OCI-M1 (cell line): ENCODE results near the gene UBE2B.
"Not testable (repeated sequence)": the region's sequence is repeated elsewhere in the genome, so short reads cannot be mapped to it uniquely, and the experiment has no call there.

Experiments used
- DNase-seq: peaks from one replicate; lab custom pipeline; 2025; lab: John Stamatoyannopoulos, UW

The UBE2B gene

DNA sequence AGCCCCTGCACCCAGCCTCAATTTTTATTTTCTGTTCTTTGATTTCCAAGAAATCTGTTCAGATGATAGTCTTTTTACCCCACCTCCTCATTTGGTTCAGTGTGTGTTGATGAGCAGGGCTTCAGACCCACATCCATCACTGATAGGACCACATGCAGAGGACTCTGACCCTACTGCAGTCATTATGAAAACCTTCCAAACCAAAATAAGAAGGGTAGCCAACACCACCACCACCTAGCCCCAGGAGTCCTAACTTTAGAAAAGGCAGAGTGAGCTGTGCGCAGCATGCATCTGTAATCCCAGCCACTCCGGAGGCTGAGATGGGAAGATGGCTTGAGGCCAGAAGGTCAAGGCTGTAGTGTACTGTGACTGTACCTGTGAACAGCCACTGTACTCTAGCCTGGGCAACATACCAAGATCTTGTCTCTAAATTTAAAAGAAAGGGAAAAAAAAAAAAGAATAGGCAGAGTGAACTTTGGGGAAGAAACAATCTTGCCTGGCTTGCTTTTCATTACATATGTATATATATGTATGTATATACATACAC lies 27.3 kb downstream of the UBE2B start:
- no peak for DNase-seq

DNA sequence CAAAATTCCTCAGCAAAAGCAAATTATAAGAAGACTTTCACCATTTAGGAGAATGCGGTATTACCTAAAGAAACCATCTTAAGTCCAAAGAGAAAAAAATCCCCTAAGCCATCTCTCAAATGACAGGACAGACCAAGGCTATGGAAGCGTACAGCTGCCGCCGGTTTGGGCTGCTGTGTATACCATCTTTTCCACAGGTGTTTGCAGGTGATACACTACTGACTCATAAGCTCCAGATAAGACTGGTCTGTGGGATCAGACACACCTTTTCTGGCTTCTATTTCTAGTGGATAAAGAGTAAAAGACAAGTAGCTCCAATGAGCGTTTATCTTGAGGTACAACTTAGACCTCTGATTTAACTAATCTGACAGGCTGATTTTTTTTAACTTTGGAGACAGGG lies 32.6 kb downstream of the UBE2B start:
- DNase-seq = no peak

DNA sequence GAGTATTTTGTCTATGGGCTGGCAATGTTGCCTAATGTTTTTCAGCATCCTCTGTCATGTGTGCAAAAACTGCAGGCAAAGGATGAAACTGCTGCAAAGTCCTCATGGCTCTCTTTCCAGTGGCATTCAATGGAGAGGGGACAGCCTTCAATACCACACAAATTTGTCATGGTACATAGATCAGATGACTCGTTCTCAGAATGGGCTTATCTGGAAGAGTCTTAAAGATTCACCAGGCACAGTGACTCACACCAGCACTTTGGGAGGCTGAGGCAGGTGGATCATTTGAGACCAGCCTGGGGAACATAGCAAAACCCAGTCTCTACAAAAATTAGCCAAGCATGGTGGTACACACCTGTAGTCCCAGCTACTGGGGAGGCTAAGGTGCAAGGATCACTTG lies 35.0 kb downstream of the UBE2B start:
- no peak for DNase-seq

DNA sequence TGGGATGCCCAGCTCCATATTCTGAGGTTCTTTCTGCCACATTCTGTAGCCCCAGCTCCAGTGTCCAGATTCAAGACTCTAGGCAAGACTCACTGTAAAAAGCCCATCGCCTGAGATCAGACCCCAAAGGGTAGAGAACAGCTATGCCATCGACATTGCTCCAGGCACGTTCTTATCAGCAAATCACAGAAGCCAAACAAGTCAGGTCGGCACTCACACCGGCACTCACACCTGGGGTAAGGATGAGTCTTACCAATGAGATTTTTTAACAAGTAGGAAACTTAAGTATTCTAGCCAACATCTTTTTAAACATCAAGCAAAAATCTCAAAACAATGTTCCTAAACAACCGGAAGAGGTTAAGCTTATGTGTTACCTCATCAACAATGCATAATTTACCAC lies 38.0 kb downstream of the UBE2B start:
- DNase-seq = no peak

DNA sequence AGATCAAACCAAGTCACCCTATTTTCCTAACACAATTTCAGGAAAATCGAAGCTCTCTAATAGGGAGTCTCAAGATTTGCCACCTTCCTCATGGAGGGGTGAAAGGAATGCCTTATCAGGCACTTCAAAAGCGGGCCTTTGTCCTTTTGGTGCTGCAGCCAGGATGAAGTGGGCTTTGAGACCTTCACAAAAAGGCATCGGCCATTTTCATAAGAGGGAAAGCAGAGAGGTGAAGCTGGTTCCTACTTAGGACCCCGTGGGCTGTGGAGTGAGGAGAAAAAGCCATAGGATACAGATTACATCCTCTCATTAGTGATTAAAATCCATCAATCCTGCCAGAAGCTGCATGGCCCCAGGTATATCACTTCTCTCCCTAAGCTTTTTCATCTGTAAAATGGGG lies 39.5 kb downstream of the UBE2B start:
- no peak for DNase-seq

DNA sequence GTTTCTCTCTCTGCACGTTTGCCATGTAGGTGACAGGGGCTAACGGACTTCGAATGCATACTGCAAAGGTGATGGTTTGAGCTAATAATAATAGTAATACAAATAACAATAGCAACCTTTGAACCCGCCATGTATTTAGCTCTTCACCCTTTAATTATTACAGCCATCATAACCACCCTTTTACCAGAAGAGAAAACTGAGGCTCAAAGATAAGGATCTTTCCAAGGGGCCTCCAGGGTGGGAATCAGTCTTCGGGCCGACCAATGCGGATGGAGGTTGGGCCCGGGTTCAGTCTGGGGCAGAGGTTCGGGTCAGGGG lies 39.8 kb downstream of the UBE2B start:
- no peak for DNase-seq

DNA sequence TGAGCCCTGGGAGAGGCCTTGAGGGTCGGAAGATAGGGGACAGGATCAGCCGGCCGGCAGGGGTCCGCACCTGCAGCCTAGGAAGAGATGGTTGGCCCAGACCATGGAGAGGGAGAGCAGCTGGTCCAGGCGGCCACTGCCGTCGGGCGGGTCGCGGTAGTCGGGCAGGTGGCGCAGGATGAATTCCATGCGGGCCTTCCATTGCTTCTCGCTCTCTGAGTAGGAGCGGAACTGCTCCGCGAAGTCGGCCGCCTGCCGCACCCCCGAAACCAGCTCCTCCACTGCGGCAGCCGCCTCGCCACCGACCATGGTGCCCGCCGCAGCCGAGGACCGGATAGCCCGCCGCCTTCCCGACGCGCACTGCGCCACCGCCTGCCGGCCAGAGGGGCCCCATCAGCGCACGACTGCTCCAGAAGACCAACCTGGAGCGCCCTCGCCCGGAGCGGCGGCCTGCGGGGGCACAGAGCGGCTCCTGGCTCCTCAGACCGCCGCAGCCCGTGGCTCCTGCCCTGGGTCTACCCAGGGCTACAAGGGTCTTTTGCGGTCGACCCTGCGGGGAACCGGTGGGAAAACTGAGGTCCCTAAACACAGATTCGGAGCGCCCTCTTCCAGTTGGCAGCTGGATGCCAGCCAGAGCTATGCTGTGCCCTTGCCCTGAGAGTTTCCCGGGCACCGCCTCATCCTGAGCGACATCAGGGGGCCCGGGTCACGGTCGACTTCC lies 40.3 kb downstream of the UBE2B start, which contains the start of gene CDKN2AIPNL:
TSS of gene CDKN2AIPNL (minus strand) at position 336 of the 721 bp plus-strand sequence. CDS start at position 309, 27 bp downstream.
- peak; percentile 92 for DNase-seq

DNA sequence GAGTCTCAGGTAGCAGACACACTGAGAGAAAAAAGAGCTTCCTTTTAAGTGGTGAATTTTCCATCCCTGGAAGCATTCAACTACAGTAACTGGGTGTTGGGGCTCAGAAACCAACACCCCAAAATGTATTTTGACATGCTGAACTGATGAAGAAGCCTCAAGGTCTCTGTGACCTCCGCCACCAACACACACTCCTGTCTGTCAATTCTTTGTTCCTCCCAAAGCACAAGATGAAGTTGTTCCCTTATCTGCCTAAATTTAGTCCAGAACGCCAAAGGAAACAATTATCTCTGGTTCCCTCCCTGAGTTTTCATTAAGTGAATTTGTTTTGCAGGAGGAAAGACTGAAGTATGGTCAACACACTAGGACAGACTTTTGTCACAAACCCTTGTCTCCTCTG lies 41.7 kb downstream of the UBE2B start:
- DNase-seq = no peak

DNA sequence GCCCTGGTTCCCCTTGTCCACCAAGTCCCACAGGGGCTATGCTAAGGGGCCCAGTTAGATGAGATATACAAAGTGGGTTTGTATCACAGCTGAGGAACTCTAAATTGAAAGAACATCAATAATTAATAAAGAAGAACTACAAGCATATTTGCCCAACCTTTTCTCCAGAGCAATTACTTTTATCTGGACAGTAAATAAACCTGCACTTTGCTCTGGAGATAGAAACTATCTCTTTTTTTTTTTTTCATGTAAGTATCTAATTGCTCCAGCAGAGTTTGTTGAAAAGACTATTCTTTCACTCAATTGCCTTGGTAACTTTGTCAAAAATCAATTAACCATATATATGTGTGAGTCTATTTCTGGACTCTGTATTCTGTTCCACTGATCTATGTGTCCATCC lies 46.3 kb downstream of the UBE2B start:
- no peak for DNase-seq

DNA sequence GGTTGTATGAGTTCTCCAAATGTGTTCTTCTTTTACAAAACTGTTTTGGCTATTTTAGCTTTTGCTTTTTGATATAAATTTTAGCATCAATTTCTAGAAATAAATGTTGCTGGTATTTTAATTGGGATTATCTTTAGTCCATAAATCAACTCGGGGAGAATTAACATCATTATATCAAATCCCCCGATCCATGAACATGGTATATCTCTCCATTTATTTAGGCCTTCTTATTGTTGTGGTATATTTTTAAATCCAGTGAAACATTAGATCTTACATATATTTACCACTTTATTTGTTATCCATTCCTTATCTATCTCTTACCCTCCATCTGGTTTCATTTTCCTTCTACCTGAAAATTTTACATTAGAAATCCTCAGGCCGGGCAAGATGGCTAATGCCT lies 47.6 kb downstream of the UBE2B start:
- DNase-seq = no peak

DNA sequence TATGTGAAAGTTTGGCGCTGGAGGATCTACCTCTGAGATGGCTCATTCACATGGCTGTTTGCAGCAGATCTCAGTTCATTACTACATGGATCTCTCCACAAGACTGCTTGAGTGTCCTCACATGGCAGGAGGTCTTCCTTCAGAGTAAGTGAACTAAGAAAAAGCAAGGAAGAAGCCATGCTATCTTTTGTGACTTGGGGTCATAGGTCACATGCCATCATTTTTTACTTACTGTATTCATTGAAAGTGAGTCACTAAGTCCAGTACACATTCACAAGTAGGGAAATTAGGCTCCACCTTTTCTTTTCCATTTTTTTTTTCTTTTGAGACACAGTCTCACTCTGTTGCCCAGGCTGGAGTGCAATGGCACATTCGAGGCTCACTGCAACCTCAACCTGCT lies 49.0 kb downstream of the UBE2B start:
- no peak for DNase-seq

DNA sequence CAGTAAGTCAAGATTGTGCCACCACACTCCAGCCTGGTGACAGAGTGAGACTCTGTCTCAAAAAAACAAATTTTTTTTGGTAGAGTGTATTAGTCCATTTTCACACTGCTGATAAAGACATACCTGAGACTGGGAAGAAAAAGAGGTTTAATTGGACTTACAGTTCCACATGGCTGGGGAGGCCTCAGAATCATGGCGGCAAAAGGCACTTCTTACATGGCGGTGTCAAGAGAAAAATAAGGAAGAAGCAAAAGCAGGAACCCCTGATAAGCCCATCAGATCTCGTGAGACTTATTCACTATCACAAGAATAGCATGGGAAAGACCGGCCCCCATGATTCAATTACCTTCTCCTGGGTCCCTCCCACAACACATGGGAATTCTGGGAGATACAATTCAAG lies 49.7 kb downstream of the UBE2B start:
- not testable (repeated sequence) for DNase-seq

DNA sequence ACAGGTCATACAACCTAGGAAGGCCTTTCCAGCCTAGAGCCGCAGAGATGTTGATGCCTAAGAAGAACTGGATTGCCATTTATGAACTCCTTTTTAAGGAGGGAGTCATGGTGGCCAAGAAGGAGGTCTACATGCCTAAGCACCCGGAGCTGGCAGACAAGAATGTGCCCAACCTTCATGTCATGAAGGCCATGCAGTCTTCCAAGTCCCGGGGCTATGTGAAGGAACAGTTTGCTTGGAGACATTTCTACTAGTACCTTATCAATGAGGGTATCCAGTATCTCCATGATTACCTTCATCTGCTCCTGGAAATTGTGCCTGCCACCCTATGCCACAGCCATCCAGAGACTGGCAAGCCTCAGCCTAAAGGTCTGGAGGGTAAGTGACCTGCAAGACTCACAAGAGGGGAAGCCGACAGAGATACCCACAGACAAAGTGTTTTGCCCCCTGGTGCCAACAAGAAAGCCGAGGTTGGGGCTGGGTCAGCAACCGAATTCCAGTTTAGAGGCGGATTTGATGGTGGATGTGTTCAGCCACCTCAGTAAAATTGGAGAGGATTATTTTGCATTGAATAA lies 51.5 kb downstream of the UBE2B start:
- DNase-seq = no peak

DNA sequence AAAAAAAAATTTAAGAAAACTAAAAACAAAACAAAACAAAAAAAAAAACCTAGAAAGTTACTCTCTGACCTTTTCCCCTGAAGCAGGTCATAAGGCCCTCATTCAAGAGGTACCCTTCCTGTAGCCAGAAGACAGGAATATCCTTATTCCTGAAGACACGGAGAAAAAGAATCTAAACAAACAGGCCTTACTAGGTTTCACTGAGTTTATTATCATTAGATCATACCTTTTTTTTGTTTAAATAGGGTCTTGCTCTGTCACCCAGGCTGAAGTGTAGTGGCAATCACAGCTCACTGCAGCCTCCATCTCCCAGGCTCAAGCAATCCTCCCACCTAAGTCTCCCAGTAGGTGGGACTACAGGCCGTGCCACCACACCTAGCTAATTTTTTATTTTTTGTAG lies 52.0 kb downstream of the UBE2B start:
- DNase-seq = no peak

DNA sequence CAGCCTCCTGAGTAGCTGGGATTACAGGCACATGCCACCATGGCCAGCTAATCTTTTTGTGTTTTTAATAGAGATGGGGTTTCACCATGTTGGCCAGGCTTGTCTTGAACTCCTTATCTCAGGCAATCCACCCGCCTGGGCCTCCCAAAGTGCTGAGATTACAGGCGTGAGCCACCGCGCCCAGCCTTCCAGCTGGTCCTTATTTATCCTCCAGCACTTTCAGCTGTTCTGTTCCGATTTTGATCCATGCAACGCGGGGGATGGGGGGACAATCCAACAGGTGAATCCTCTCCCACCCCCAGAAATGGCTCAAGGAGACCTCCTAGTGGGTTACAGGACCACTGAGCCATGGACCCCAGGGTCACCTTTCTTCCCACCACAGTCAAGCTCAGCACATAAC lies 55.0 kb downstream of the UBE2B start:
- DNase-seq = no peak

DNA sequence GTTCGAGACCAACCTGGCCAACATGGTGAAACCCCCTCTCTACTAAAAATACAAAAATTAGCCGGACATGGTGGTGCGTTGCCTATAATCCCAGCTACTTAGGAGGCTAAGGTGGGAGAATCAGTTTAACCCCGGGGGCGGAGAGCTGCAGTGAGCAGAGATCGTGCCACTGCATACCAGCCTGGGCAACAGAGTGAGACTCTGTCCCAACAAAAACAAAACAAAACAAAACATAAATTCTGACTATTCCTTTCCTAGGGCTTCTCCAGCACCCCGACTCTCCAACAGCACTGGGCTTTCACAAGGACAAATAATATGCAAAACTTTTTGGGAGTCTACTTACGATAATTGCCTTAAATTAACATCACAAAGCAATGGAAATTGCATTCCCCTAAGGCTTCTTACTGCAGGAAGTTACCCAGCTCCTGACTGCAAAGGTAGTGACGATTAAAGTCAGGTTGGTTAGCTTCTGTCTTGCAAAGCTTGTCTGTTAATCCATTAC lies 56.2 kb downstream of the UBE2B start:
- DNase-seq = no peak

DNA sequence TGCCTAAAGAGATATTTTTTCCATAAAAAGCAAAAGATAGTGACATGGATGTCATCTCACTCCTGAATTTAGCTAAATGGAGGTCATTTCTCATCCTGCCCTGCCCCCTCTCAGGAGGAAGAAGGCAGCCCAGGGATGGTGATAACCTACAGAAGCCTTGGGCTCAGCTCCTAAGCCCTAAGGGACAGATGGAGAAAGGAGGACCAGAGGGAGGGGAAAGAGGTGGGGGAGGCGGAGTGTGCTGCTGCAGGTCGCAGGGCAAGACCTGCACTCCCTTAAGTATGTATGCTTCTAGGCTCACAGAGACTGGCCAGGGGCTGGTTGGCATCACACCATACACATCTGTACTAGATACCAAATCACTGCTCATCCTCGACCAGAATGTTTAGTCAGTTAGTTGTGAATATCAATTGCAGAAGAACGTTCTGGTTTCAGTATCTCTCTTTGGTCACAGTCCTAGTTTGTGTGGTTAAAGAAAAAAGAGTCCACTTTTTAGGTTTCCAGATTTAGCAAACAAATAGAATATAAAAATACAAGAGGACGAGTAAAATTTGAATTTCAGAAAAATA lies 58.7 kb downstream of the UBE2B start:
- no peak for DNase-seq

DNA sequence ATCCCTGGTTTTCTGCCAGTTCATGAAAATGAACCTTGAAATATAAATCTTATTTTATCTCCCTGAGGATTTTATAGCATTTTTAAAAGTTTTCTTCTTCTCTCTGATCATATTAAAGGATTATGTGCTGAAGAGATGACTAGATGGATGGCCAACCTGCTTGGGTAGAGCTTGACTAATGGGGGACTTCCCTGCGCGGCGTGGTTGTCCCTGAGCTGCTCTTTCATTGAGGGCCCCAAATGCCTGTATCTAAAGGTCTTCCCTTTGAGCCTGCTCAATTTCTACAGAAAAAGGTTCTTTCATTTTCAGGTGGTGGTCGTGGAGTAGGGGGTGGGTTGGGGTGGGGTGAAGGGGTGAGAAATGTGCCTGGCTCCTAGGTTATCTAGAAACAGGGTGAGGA lies 60.8 kb downstream of the UBE2B start:
- DNase-seq = no peak

DNA sequence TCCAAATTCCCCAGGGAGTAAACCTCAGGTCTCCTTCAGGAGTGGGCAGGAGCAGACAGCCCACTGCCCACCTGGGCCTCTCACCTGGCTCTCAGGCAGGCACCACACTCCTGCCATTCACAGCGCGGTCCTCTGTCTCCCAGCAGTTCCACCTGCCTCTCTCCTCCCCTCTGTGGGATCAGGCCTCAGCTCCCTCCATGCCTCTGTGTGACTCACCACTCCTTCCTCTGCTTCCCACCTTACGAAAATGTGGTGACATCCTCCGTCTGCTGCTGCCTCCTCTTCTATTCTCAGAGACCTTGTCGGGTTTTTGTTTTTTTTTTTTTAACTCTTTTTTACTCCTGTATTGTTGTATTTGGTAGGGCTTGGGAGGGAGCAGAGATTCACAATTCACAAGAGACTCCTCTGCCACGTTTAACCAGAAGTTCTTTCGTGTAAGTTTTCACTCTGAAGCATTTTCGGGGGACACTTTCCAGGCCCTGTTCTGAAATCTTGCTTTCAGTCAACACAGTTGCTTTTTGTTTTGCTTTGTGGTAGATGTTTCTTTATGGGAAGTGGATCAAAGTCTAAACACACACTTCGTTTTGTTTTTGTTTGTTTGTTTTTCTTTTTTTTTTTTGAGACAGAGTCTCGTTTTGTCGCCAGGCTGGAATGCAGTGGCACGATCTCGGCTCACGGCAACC lies 61.4 kb downstream of the UBE2B start:
- DNase-seq = no peak

DNA sequence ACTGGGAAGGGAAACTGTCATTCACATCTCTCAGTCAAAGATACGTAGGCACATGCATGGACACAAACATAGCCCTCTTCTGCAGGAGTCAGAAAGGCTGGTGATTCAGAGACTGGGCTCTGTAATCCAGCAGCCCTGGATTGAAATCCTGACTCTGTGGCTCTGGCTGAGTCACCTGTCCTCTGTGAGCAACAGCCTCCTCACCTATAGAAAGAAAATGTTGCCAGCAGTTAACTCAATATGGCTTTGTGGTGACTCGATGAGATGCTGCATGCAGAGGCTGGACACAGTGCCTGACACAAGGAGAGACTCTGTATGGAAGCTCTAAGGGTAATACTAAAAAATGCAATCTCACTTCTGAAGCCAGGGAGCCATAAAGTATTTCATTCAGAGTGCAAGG lies 64.2 kb downstream of the UBE2B start:
- DNase-seq = no peak

DNA sequence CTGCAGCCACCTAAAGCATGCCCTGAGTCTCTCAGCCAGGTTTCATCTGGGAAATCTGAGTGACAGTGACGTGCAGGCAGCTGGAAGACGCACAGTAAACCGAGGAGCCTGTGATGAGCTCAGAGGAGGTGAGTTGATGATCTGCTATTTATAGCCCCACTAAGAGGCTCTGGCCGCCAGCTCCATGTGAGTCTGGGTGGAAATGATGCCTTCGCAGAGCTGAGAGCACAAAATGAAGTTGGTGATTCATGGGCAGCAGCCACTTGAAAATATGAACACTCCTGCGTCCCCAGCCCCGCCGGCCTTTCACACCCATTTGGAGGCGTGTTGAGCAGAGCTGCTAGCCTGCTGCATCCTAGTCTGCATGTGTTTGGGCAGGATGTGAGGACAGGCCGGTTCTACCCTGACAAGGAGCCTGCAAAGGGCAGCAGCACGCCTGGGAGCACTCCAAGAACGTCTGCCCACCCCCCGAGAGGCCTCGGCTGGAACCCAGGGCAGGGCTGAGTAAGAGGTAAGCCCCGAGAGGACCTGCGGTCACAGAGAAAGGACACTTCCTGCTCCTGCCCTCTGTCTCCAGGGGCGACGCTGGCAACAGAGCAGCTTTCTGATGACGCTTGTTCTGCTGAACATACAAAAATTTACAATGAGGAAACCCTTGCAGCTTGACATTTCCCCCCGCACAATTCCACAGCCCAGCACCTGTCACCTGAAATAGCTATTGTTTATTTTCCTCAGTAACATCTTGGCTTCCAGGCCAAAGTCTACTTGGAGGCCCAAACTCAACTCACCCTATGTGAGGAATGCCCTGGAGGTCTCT lies 65.4 kb downstream of the UBE2B start:
- no peak for DNase-seq

DNA sequence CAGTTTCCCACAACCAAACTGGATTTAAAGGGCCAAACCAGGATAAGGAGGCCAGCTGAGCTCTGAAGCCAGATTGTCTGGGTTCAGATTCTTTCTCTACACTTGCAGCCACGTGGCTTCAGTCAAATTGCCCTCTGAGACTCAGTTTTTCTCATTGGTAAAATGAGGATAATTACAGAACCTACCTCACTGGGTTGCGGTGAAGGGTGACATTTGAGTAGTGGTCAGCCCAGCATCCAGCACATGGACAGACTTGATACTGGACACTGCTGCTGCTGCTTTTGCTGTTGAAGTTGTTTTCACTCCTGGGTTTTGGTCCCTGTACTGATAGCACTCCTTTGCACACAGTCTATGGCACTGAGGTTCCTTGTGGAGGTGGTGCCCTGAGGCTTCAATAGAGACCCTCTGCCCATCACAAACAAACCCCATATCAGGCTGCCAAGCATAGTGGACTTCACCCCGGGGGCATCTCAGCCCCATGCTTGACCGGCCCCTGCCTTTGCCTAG lies 66.0 kb downstream of the UBE2B start:
- DNase-seq = no peak
